ENCODE measurements around the gene FBXL3.

GRCh38 chr13:77001963-77002587 lies 24.9 kb downstream of the FBXL3 start:
- TF ChIP-seq SUZ12 (IDR thresholded peaks at IDR 0.05; ENCODE audit: extremely low read depth, insufficient read depth, insufficient read length): no peak
- TF ChIP-seq YY1 (IDR thresholded peaks at IDR 0.05; ENCODE audit: insufficient read depth, insufficient read length): no peak
- TF ChIP-seq ZNF274 (IDR thresholded peaks at IDR 0.05; ENCODE audit: low read depth, low read length): no peak
